SK-N-SH (cell line): ENCODE data around the gene DLG2. TPM values are rescaled to one million over a fixed set of nuclear protein-coding genes. Genes with fewer than 3 reads are reported as not detected.
A peak's percentile ranks its signal among the peaks of the same experiment; 100 is the strongest.

Experiments used
- CTCF ChIA-PET: fragments of 300-600, 350-600 bp; formaldehyde crosslinking; extraction: SDS; loops from one replicate; lab custom pipeline; 2021; lab: Yijun Ruan, JAX
- POLR2A ChIA-PET: fragments of 350-600 bp; sonication (Branson Sonifier 250); formaldehyde crosslinking; extraction: SDS; loops from one replicate; lab custom pipeline; 2020; ENCODE audit warnings: antibody characterized with exemption, inconsistent platforms; lab: Yijun Ruan, JAX
- DNase-seq: peaks from one replicate; pipeline ENCODE4 v3.0.0; 2012
- H2AFZ ChIP-seq: fragments of 200-600 bp; sonication (generic); 2 replicates; pipeline ENCODE4 v1.8.1; 2016; ENCODE audit warnings: antibody characterized with exemption, mild to moderate bottlenecking, low read depth
- H3F3A ChIP-seq: fragments of 200-600 bp; sonication (generic); replicated peaks from 2 replicates; pipeline ENCODE3; 2016; ENCODE audit warnings: antibody characterized with exemption, mild to moderate bottlenecking; ENCODE audit not compliant: insufficient read depth
- H3K27ac ChIP-seq, 2 experiments: fragments of 200-500 bp in 1 of 2; fragments of 200-600 bp in 1 of 2; sonication (Bioruptor generic) in 1 of 2; sonication (generic), shearing (Covaris generic) in 1 of 2; 2 replicates each; pipeline versions ENCODE4 v1.5.1 to v1.6.1; 2014 to 2016; ENCODE audit warnings: low read depth in 2 of 2, inconsistent platforms in 1 of 2, low read length in 1 of 2, mild to moderate bottlenecking in 1 of 2, mixed read lengths in 1 of 2
- H3K27me3 ChIP-seq: fragments of 200-600 bp; sonication (generic), shearing (Covaris generic); 2 replicates; pipeline ENCODE4 v1.6.1; 2016; ENCODE audit warnings: mixed run types; ENCODE audit not compliant: insufficient read depth
- H3K36me3 ChIP-seq, 2 experiments: fragments of 200-500 bp in 1 of 2; fragments of 200-600 bp in 1 of 2; sonication (Bioruptor generic) in 1 of 2; sonication (generic) in 1 of 2; replicated peaks in 1 of 2; 2 replicates each; pipeline versions ENCODE3 to v1.5.1; 2014 to 2016; ENCODE audit warnings: low read length in 1 of 2, mild to moderate bottlenecking in 1 of 2; ENCODE audit not compliant: insufficient read depth in 2 of 2, control insufficient read depth in 1 of 2
- H3K4me1 ChIP-seq, 2 experiments: fragments of 200-500 bp in 1 of 2; fragments of 200-600 bp in 1 of 2; sonication (Bioruptor generic) in 1 of 2; sonication (generic), shearing (Covaris generic) in 1 of 2; 2 replicates each; pipeline versions ENCODE4 v1.5.1 to v1.6.1; 2014 to 2016; ENCODE audit warnings: low read depth in 1 of 2, low read length in 1 of 2, mixed run types in 1 of 2; ENCODE audit not compliant: insufficient read depth in 2 of 2, control insufficient read depth in 1 of 2
- H3K4me2 ChIP-seq: fragments of 200-600 bp; sonication (generic), shearing (Covaris generic); 2 replicates; pipeline ENCODE4 v1.6.1; 2017; ENCODE audit warnings: mixed run types
- H3K4me3 ChIP-seq, 2 experiments: fragments of 200-500 bp in 1 of 2; fragments of 200-600 bp in 1 of 2; sonication (Bioruptor generic) in 1 of 2; sonication (generic), shearing (Covaris generic) in 1 of 2; 2 replicates each; pipeline versions ENCODE4 v1.5.1 to v1.8.1; 2014 to 2016; ENCODE audit warnings: low read depth in 2 of 2, inconsistent platforms in 1 of 2, low read length in 1 of 2, mild to moderate bottlenecking in 1 of 2, mixed read lengths in 1 of 2, moderate library complexity in 1 of 2
- H3K79me2 ChIP-seq: fragments of 200-600 bp; sonication (generic); 2 replicates; pipeline ENCODE4 v1.8.1; 2017; ENCODE audit warnings: mild to moderate bottlenecking; ENCODE audit not compliant: insufficient read depth
- H3K9ac ChIP-seq: fragments of 200-600 bp; sonication (generic); 2 replicates; pipeline ENCODE4 v1.6.1; 2017; ENCODE audit warnings: mixed run types
- H3K9me2 ChIP-seq: fragments of 200-600 bp; sonication (generic); 2 replicates; pipeline ENCODE4 v1.6.1; 2017; ENCODE audit warnings: mixed run types
- H3K9me3 ChIP-seq: fragments of 200-600 bp; sonication (generic); 2 replicates; pipeline ENCODE4 v1.6.1; 2017; ENCODE audit warnings: mixed run types, mild to moderate bottlenecking, moderate library complexity
- H4K20me1 ChIP-seq: fragments of 200-600 bp; sonication (generic); 2 replicates; pipeline ENCODE4 v1.6.1; 2017; ENCODE audit warnings: mild to moderate bottlenecking, mixed run types; ENCODE audit not compliant: insufficient read depth
- CHD2 ChIP-seq: fragments of 150-350 bp; IDR thresholded peaks from 2 replicates; pipeline ENCODE4 v1.6.1; 2018; ENCODE audit warnings: low read length; ENCODE audit not compliant: partially characterized antibody
- ELF1 ChIP-seq: IDR thresholded peaks from 2 replicates; pipeline ENCODE4 v1.4.0; 2012
- FOSL2 ChIP-seq: IDR thresholded peaks from 2 replicates; pipeline ENCODE4 v1.4.0; 2012; ENCODE audit warnings: low read depth, mild to moderate bottlenecking, moderate library complexity, borderline replicate concordance
- FOXJ3 ChIP-seq: sonication (generic); formaldehyde crosslinking; IDR thresholded peaks from 2 replicates; pipeline ENCODE4 v1.5.1; 2020; ENCODE audit warnings: mild to moderate bottlenecking, missing genetic modification reagents
- NRF1 ChIP-seq: IDR thresholded peaks from 2 replicates; pipeline ENCODE4 v1.6.1; 2012; ENCODE audit warnings: low read depth, mild to moderate bottlenecking, low read length
- POLR2AphosphoS5 ChIP-seq: IDR thresholded peaks from 2 replicates; pipeline ENCODE4 v1.6.1; 2012; ENCODE audit warnings: low read depth, low read length
- RAD21 ChIP-seq: IDR thresholded peaks from 2 replicates; pipeline ENCODE4 v1.6.1; 2012; ENCODE audit warnings: mild to moderate bottlenecking, low read length
- RCOR1 ChIP-seq: fragments of 150-350 bp; IDR thresholded peaks from 2 replicates; pipeline ENCODE4 v1.6.1; 2017; ENCODE audit warnings: antibody characterized with exemption, low read length
- RXRA ChIP-seq: IDR thresholded peaks from 2 replicates; pipeline ENCODE4 v1.4.0; 2012; ENCODE audit warnings: low read depth, mild to moderate bottlenecking, borderline replicate concordance
- SMC3 ChIP-seq: IDR thresholded peaks from 2 replicates; pipeline ENCODE4 v1.6.1; 2012; ENCODE audit warnings: low read depth, low read length, improper control_type of control experiment
- TCF12 ChIP-seq: IDR thresholded peaks from 2 replicates; pipeline ENCODE4 v1.4.0; 2012
- YY1 ChIP-seq: IDR thresholded peaks from 2 replicates; pipeline ENCODE4 v1.4.0; 2012; ENCODE audit warnings: low read depth, mild to moderate bottlenecking
- WGBS: methylation state at CpG from one replicate; pipeline ENCODE4 v1.1.6; 2017; ENCODE audit warnings: low lambda C conversion rate; 5-methylcytosine and 5-hydroxymethylcytosine counted together
- polyA plus RNA-seq, 3 experiments: library from polyadenylated mRNA; depleted of rRNA; stranded (reverse); fragments of >200 nt; gene quantifications; 2 replicates each; pipeline ENCODE4 v1.2.3, GENCODE V29; 2012
- TF ChIP-seq, protein P1 (sequence below): fragments of 200-600 bp; sonication (generic); IDR thresholded peaks from 2 replicates; pipeline ENCODE4 v1.6.1; 2017; ENCODE audit warnings: antibody characterized with exemption, mild to moderate bottlenecking, moderate library complexity
- TF ChIP-seq, protein P2 (sequence below): IDR thresholded peaks from 2 replicates; pipeline ENCODE4 v1.4.0; 2012; ENCODE audit warnings: low read depth, borderline replicate concordance
- TF ChIP-seq, protein P3 (sequence below): IDR thresholded peaks from 2 replicates; pipeline ENCODE4 v1.6.1; 2012; ENCODE audit warnings: mild to moderate bottlenecking, low read depth, low read length, moderate library complexity
- TF ChIP-seq, protein P4 (sequence below): IDR thresholded peaks from 2 replicates; pipeline ENCODE4; 2012

DLG2 gene
- polyA plus RNA-seq, 1 of the 3 experiments (the other 2 are of a cell fraction), result 0.21 TPM

DNA sequence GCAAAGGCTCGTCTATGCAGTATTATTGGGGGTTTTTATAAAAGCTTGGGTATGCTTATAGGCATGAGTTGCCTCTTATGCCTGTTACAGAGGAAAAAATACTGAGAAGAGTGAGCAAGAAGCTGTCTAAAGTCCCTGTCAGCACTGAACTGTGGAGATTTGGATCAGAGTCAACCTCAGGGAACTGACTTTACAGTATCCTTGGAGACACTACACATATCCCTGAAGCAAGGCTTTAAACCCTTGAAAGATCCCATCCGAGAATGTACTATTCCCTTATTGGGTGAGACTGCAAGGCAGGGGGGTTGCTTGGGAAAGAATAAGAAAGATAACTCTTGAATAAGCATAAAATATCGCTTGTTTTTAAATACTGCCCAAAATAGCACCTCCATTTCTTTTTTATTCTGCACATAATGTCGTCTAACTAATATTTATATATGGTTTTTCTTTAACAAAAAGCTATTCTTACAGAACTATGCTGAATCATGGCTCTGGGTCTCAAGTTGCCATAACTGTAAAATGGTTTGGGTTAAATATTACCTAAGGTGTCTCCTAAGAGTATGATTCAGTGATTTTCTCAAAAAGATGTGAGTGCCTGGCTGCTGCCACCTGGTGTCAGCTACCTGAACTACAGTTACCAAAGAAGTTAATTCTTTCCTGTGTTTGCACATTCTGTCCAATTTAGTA, 1062.8 kb downstream of the DLG2 start:
- Histone ChIP-seq H3K4me3 (no peak overlapping the region; a peak in 1 of 4 replicates), H3K4me1 (no peaks in the 10 kb centered on the region), H3K9ac (no peak overlapping the region), H4K20me1 (no peaks in the 10 kb centered on the region), H2AFZ (no peak overlapping the region), H3K79me2 (no peaks in the 10 kb centered on the region), H3K9me2 (no peaks in the 10 kb centered on the region), H3K36me3 (no peaks in the 10 kb centered on the region), H3K27me3 (no peaks in the 10 kb centered on the region), H3F3A (no peaks in the 10 kb centered on the region), H3K9me3 (no peaks in the 10 kb centered on the region), H3K4me2 (no peak overlapping the region), H3K27ac (no peak overlapping the region)
- ChIA-PET POLR2A (no interaction called here), CTCF (interaction anchor here (0.6 to 5.4 kb wide), 40 partner anchors 8 to 1324 kb away, joined by 3 to 61 read pairs (median 5); no protein-coding TSS in a partner anchor)
- 58% methylated on average over 4 of the region's 4 CpGs for WGBS
- TF ChIP-seq RCOR1 (0 out of 2 replicates have a peak, but pooled peaks have one; percentile 9), RXRA (no peak), RAD21 (peak; percentile 74), SMC3 (peak; percentile 74)
- TF ChIP-seq, protein P1, sequence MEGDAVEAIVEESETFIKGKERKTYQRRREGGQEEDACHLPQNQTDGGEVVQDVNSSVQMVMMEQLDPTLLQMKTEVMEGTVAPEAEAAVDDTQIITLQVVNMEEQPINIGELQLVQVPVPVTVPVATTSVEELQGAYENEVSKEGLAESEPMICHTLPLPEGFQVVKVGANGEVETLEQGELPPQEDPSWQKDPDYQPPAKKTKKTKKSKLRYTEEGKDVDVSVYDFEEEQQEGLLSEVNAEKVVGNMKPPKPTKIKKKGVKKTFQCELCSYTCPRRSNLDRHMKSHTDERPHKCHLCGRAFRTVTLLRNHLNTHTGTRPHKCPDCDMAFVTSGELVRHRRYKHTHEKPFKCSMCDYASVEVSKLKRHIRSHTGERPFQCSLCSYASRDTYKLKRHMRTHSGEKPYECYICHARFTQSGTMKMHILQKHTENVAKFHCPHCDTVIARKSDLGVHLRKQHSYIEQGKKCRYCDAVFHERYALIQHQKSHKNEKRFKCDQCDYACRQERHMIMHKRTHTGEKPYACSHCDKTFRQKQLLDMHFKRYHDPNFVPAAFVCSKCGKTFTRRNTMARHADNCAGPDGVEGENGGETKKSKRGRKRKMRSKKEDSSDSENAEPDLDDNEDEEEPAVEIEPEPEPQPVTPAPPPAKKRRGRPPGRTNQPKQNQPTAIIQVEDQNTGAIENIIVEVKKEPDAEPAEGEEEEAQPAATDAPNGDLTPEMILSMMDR, result peak; percentile 90
- DNase-seq, result peak; percentile 16

DNA sequence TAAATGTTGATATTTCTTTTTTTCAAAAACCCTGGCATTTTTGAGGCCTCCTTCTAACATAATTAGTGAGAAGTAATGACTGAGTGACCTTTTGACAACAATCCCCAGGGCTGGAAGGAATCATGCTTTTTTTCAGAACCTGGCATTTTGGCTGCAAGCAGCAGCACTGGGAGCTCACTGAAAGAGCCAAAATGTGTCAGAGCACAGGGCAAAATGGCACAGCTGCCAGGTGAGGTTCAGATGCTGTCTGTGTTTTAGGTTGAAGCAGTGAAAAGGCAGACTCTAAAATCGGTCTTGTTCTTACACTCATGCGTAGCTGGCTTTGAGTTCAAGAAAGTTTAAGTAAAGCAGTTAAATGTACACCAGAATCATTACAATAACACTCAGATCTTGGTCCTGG, 1063.8 kb downstream of the DLG2 start:
- H3K4me3 ChIP-seq, result no peak overlapping the region
- H4K20me1 ChIP-seq, result no peaks in the 10 kb centered on the region
- POLR2A ChIA-PET, result no interaction called here
- no peak for DNase-seq
- no peak overlapping the region for H3K4me2 ChIP-seq
- H3K79me2 ChIP-seq, result no peaks in the 10 kb centered on the region
- H3K9ac ChIP-seq, result no peak overlapping the region
- no peaks in the 10 kb centered on the region for H3K9me2 ChIP-seq
- H2AFZ ChIP-seq, result no peak overlapping the region
- H3K36me3 ChIP-seq, result no peaks in the 10 kb centered on the region
- no peak overlapping the region for H3K27ac ChIP-seq
- no peaks in the 10 kb centered on the region for H3K27me3 ChIP-seq
- no peaks in the 10 kb centered on the region for H3K9me3 ChIP-seq
- 49% methylated on average over 2 of the region's 2 CpGs for WGBS
- H3F3A ChIP-seq, result no peaks in the 10 kb centered on the region
- CTCF ChIA-PET, result interaction anchor here (0.7 to 5.4 kb wide), 16 partner anchors 9 to 744 kb away, joined by 4 to 61 read pairs (median 8); no protein-coding TSS in a partner anchor
- H3K4me1 ChIP-seq, result no peaks in the 10 kb centered on the region
- TF ChIP-seq YY1 (no peak), CHD2 (no peak), NRF1 (no peak), ELF1 (no peak), TCF12 (no peak), FOSL2 (no peak), POLR2AphosphoS5 (no peak), FOXJ3 (CRISPR knock-in tag) (no peak), RAD21 (no peak)
- TF ChIP-seq, protein P1, result no peak
- TF ChIP-seq, protein P2, sequence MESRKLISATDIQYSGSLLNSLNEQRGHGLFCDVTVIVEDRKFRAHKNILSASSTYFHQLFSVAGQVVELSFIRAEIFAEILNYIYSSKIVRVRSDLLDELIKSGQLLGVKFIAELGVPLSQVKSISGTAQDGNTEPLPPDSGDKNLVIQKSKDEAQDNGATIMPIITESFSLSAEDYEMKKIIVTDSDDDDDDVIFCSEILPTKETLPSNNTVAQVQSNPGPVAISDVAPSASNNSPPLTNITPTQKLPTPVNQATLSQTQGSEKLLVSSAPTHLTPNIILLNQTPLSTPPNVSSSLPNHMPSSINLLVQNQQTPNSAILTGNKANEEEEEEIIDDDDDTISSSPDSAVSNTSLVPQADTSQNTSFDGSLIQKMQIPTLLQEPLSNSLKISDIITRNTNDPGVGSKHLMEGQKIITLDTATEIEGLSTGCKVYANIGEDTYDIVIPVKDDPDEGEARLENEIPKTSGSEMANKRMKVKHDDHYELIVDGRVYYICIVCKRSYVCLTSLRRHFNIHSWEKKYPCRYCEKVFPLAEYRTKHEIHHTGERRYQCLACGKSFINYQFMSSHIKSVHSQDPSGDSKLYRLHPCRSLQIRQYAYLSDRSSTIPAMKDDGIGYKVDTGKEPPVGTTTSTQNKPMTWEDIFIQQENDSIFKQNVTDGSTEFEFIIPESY, result no peak
- TF ChIP-seq, protein P3, sequence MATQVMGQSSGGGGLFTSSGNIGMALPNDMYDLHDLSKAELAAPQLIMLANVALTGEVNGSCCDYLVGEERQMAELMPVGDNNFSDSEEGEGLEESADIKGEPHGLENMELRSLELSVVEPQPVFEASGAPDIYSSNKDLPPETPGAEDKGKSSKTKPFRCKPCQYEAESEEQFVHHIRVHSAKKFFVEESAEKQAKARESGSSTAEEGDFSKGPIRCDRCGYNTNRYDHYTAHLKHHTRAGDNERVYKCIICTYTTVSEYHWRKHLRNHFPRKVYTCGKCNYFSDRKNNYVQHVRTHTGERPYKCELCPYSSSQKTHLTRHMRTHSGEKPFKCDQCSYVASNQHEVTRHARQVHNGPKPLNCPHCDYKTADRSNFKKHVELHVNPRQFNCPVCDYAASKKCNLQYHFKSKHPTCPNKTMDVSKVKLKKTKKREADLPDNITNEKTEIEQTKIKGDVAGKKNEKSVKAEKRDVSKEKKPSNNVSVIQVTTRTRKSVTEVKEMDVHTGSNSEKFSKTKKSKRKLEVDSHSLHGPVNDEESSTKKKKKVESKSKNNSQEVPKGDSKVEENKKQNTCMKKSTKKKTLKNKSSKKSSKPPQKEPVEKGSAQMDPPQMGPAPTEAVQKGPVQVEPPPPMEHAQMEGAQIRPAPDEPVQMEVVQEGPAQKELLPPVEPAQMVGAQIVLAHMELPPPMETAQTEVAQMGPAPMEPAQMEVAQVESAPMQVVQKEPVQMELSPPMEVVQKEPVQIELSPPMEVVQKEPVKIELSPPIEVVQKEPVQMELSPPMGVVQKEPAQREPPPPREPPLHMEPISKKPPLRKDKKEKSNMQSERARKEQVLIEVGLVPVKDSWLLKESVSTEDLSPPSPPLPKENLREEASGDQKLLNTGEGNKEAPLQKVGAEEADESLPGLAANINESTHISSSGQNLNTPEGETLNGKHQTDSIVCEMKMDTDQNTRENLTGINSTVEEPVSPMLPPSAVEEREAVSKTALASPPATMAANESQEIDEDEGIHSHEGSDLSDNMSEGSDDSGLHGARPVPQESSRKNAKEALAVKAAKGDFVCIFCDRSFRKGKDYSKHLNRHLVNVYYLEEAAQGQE, result no peak
- TF ChIP-seq, protein P4, sequence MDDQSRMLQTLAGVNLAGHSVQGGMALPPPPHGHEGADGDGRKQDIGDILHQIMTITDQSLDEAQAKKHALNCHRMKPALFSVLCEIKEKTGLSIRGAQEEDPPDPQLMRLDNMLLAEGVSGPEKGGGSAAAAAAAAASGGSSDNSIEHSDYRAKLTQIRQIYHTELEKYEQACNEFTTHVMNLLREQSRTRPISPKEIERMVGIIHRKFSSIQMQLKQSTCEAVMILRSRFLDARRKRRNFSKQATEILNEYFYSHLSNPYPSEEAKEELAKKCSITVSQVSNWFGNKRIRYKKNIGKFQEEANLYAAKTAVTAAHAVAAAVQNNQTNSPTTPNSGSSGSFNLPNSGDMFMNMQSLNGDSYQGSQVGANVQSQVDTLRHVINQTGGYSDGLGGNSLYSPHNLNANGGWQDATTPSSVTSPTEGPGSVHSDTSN, result no peak
